Endothelial cell of umbilical vein (primary cell): Measurements from ENCODE around the gene IRF2. TPM values are rescaled to one million over a fixed set of nuclear protein-coding genes. Genes with fewer than 3 reads are reported as not detected.

Source experiments
- BruUV-seq: library from RNA; stranded (reverse); fragments of 400-500 nt; replicated peaks from 2 replicates; lab custom pipeline; 2021; lab: Mats Ljungman, UMichigan
- CTCF ChIA-PET: fragments of 300-600, 350-600 bp; sonication (Branson Sonifier 250); formaldehyde crosslinking; loops from one replicate; lab custom pipeline; 2021; ENCODE audit warnings: antibody characterized with exemption, inconsistent platforms; lab: Charles Lee
- POLR2A ChIA-PET: fragments of 300-600, 350-600 bp; sonication (Branson Sonifier 250); formaldehyde crosslinking; loops from one replicate; lab custom pipeline; 2021; ENCODE audit warnings: antibody characterized with exemption, inconsistent platforms; lab: Charles Lee
- DNase-seq: peaks from one replicate; pipeline ENCODE4 v3.0.0-alpha.2; 2011; ENCODE audit warnings: low read depth, low spot score
- FAIRE-seq: peaks from 2 replicates; lab custom pipeline; 2011; peaks lifted over from hg19 to GRCh38; lab: Jason Lieb, UNC
- H2AFZ ChIP-seq: 2 replicates; pipeline ENCODE4 v1.6.0; 2012; ENCODE audit warnings: low read depth, low read length, control low read depth, inconsistent platforms
- H3K27ac ChIP-seq: 2 replicates; pipeline ENCODE4 v1.5.1; 2011; ENCODE audit warnings: low read depth, mild to moderate bottlenecking, control low read depth, low read length, moderate library complexity; ENCODE audit not compliant: insufficient read depth
- H3K27me3 ChIP-seq, 2 experiments: 2 replicates each; pipeline versions ENCODE4 v1.6.0 to v1.6.1; 2011; ENCODE audit warnings: low read length in 2 of 2, mixed read lengths in 1 of 2; ENCODE audit not compliant: control insufficient read depth in 2 of 2, insufficient read depth in 2 of 2
- H3K36me3 ChIP-seq, 2 experiments: 2 replicates in 1 of 2; 3 replicates in 1 of 2; pipeline ENCODE4 v1.5.1; 2011; ENCODE audit warnings: low read length in 2 of 2, mild to moderate bottlenecking in 1 of 2, moderate library complexity in 1 of 2; ENCODE audit not compliant: control insufficient read depth in 2 of 2, insufficient read depth in 2 of 2; ENCODE audit errors: extremely low read depth in 1 of 2
- H3K4me1 ChIP-seq: 3 replicates; pipeline ENCODE4 v1.5.1; 2011; ENCODE audit warnings: mild to moderate bottlenecking, low read length; ENCODE audit not compliant: control insufficient read depth, insufficient read depth; ENCODE audit errors: extremely low read depth
- H3K4me2 ChIP-seq: 2 replicates; pipeline ENCODE4 v1.6.1; 2011; ENCODE audit warnings: low read length, control low read depth, mixed read lengths; ENCODE audit not compliant: insufficient read depth
- H3K4me3 ChIP-seq, 3 experiments: fragments of 200-600 bp in 1 of 3; sonication (generic), shearing (Covaris generic) in 1 of 3; replicated peaks in 1 of 3; 2 replicates each; pipeline ENCODE4 v1.5.1; 2011 to 2016; ENCODE audit warnings: control low read depth in 3 of 3, low read length in 3 of 3, mild to moderate bottlenecking in 2 of 3, inconsistent platforms in 1 of 3, low read depth in 1 of 3, moderate library complexity in 1 of 3; ENCODE audit not compliant: insufficient read depth in 1 of 3
- H3K79me2 ChIP-seq: 2 replicates; pipeline ENCODE4 v1.6.0; 2012; ENCODE audit warnings: low read length, inconsistent platforms; ENCODE audit not compliant: control insufficient read depth, insufficient read depth
- H3K9ac ChIP-seq: replicated peaks from 2 replicates; pipeline ENCODE3; 2011; ENCODE audit warnings: low read length, control low read depth; ENCODE audit not compliant: insufficient read depth; ENCODE audit errors: extremely low read depth
- H3K9me1 ChIP-seq: replicated peaks from 3 replicates; pipeline ENCODE4 v1.6.0; 2011; ENCODE audit warnings: mild to moderate bottlenecking, low read length; ENCODE audit not compliant: control insufficient read depth, insufficient read depth; ENCODE audit errors: extremely low read depth
- H3K9me3 ChIP-seq: replicated peaks from 2 replicates; pipeline ENCODE4 v1.5.1; 2012; ENCODE audit warnings: low read length, inconsistent platforms; ENCODE audit not compliant: control insufficient read depth, insufficient read depth
- H4K20me1 ChIP-seq: replicated peaks from 2 replicates; pipeline ENCODE3; 2011; ENCODE audit warnings: mild to moderate bottlenecking, low read length; ENCODE audit not compliant: control insufficient read depth, insufficient read depth; ENCODE audit errors: extremely low read depth
- EZH2 ChIP-seq: IDR thresholded peaks from 2 replicates; pipeline ENCODE4 v1.6.1; 2012; ENCODE audit warnings: borderline replicate concordance, low read depth, mild to moderate bottlenecking, moderate library complexity, low read length, inconsistent platforms; ENCODE audit not compliant: severe bottlenecking
- FOS ChIP-seq: IDR thresholded peaks from 2 replicates; pipeline ENCODE4 v1.6.1; 2011; ENCODE audit warnings: mild to moderate bottlenecking, low read length, moderate library complexity, borderline replicate concordance; ENCODE audit not compliant: insufficient read depth
- GATA2 ChIP-seq: IDR thresholded peaks from 2 replicates; pipeline ENCODE4 v1.7.0; 2011; ENCODE audit warnings: low read depth, mild to moderate bottlenecking, moderate library complexity, mixed read lengths, low read length; ENCODE audit not compliant: insufficient read length, insufficient read depth
- JUN ChIP-seq: IDR thresholded peaks from 2 replicates; pipeline ENCODE4 v1.6.1; 2011; ENCODE audit warnings: borderline replicate concordance, low read depth; ENCODE audit not compliant: insufficient read length, insufficient read depth
- MAX ChIP-seq: IDR thresholded peaks from 2 replicates; pipeline ENCODE4 v1.6.1; 2011; ENCODE audit not compliant: insufficient read depth, insufficient read length
- MYC ChIP-seq: IDR thresholded peaks from one replicate; pipeline ENCODE4 v1.6.1; 2011; ENCODE audit warnings: mild to moderate bottlenecking, low read depth, low read length
- POLR2A ChIP-seq: IDR thresholded peaks from 2 replicates; pipeline ENCODE4 v1.6.1; 2012; ENCODE audit warnings: low read depth, mild to moderate bottlenecking, control low read depth, low read length
- POLR2AphosphoS5 ChIP-seq: IDR thresholded peaks from 2 replicates; pipeline ENCODE4 v1.6.1; 2012; ENCODE audit warnings: low read depth, mild to moderate bottlenecking, control low read depth, low read length, moderate library complexity; ENCODE audit not compliant: insufficient read depth
- dilution Hi-C: fragments of 300-500 bp; cut with MboI; formaldehyde crosslinking; loops from one replicate; pipeline ENCODE4 v1.15.0; 2019; ENCODE audit warnings: low sequenced_read_pairs; ENCODE audit not compliant: extremely low pct_ligation_motif_present
- intact Hi-C: fragments of 100-400 bp; cut with micrococcal nuclease; formaldehyde crosslinking; loops from one replicate; pipeline ENCODE4 v1.10.0; 2022
- polyA plus RNA-seq, 4 experiments: library from polyadenylated mRNA; depleted of rRNA in 3 of 4; stranded (reverse) in 3 of 4; unstranded in 1 of 4; fragments of >200 nt; gene quantifications; 2 replicates each; pipeline versions ENCODE4 v1.2.1 to v1.2.3, GENCODE V29; 2011 to 2012; ENCODE audit warnings: missing spikeins in 1 of 4
- total RNA-seq: library from RNA; stranded (reverse); gene quantifications from 2 replicates; pipeline ENCODE4 v1.2.3, GENCODE V29; 2021
- TF ChIP-seq, protein P1 (sequence below), 2 donors: IDR thresholded peaks; 1 replicate in 1 of 2; 2 replicates in 1 of 2; pipeline ENCODE4 v1.5.1; 2011; ENCODE audit warnings: low read length in 2 of 2, mild to moderate bottlenecking in 2 of 2, moderate library complexity in 2 of 2, control low read depth in 1 of 2, inconsistent platforms in 1 of 2, low read depth in 1 of 2; ENCODE audit not compliant: insufficient read depth in 1 of 2; ENCODE audit errors: extremely low read depth in 1 of 2

The IRF2 gene
- total and polyA plus RNA-seq, 2 donors (not counting 3 experiments of a cell fraction or from before 2014, with no cell fraction given) = 26.9 to 27.6 TPM

- TF ChIP-seq EZH2 (no peak), MAX (no peak), POLR2A (no peak), JUN (no peak), MYC (no peak), FOS (no peak), POLR2AphosphoS5 (no peak), GATA2 (no peak)
- TF ChIP-seq, protein P1, sequence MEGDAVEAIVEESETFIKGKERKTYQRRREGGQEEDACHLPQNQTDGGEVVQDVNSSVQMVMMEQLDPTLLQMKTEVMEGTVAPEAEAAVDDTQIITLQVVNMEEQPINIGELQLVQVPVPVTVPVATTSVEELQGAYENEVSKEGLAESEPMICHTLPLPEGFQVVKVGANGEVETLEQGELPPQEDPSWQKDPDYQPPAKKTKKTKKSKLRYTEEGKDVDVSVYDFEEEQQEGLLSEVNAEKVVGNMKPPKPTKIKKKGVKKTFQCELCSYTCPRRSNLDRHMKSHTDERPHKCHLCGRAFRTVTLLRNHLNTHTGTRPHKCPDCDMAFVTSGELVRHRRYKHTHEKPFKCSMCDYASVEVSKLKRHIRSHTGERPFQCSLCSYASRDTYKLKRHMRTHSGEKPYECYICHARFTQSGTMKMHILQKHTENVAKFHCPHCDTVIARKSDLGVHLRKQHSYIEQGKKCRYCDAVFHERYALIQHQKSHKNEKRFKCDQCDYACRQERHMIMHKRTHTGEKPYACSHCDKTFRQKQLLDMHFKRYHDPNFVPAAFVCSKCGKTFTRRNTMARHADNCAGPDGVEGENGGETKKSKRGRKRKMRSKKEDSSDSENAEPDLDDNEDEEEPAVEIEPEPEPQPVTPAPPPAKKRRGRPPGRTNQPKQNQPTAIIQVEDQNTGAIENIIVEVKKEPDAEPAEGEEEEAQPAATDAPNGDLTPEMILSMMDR (IDR thresholded peaks at IDR 0.05; ENCODE audit: extremely low read depth in 1 of 2, insufficient read depth in 1 of 2, low read depth in 1 of 2, low read length in 2 of 2) = no peak
- Histone ChIP-seq H3K27ac (no peak overlapping the region), H3K9ac (no peak overlapping the region), H3K4me1 (peaks cover 11% of the 10 kb centered on the region), H3K4me3 (peak overlapping the region in 1 of 3 experiments; percentile 16), H3K27me3 (no peaks in the 10 kb centered on the region), H3K79me2 (peaks cover 2% of the 10 kb centered on the region), H4K20me1 (no peaks in the 10 kb centered on the region), H3K9me1 (no peaks in the 10 kb centered on the region), H3K4me2 (peak overlapping the region; percentile 66), H2AFZ (no peak overlapping the region), H3K36me3 (peaks cover 7 to 11% of the 10 kb centered on the region in 2 experiments), H3K9me3 (no peaks in the 10 kb centered on the region)
- ChIA-PET POLR2A (no interaction called here), CTCF (interaction anchor here (1.0 to 1.8 kb wide), 3 partner anchors 11 to 153 kb away, joined by 4 to 8 read pairs (median 5); no protein-coding TSS in a partner anchor)
- DNase-seq (no peak), FAIRE-seq (peak; percentile 52)
- no TSS peak for BruUV-seq
- dilution Hi-C loops (no loop called here), intact Hi-C loops (no loop called here)
Measured at GRCh38 chr4:184416913-184417734, 57.2 kb downstream of the IRF2 start.
